Medulla oblongata (tissue), 1 donor: ENCODE data around the gene OR2W1.

Experiments used
- DNase-seq: peaks from one replicate; pipeline ENCODE4 v3.0.0-alpha.2; 2015; ENCODE audit errors: extremely low spot score

The OR2W1 gene

GRCh38 chr6:29045075-29045474, at the start of gene OR2W1:
OR2W1 (minus strand) TSS chr6:29045175; CDS start chr6:29045175, 0 bp downstream.
- no peak for DNase-seq

- no peak for DNase-seq
Measured at GRCh38 chr6:29092957-29093356, 48.0 kb upstream of the OR2W1 start.

GRCh38 chr6:29087213-29087612, 42.2 kb upstream of the OR2W1 start, which contains the start of gene OR2B3:
OR2B3 (minus strand) TSS chr6:29087313; CDS start chr6:29087248, 65 bp downstream.
- DNase-seq: no peak

- DNase-seq: no peak
Measured at GRCh38 chr6:29082457-29082856, 37.5 kb upstream of the OR2W1 start.

GRCh38 chr6:29081312-29081711, 36.3 kb upstream of the OR2W1 start:
- no peak for DNase-seq

GRCh38 chr6:29079203-29079602, 34.2 kb upstream of the OR2W1 start:
- no peak for DNase-seq

- DNase-seq: no peak
Measured at GRCh38 chr6:29071831-29072723, 27.1 kb upstream of the OR2W1 start.

GRCh38 chr6:29051680-29052079, 6.7 kb upstream of the OR2W1 start:
- DNase-seq: no peak

GRCh38 chr6:29035951-29036350, 9.0 kb downstream of the OR2W1 start:
- DNase-seq: no peak

GRCh38 chr6:29028821-29029220, 16.2 kb downstream of the OR2W1 start:
- no peak for DNase-seq

- DNase-seq: no peak
Measured at GRCh38 chr6:29025927-29026585, 18.9 kb downstream of the OR2W1 start.

- DNase-seq: no peak
Measured at GRCh38 chr6:29021434-29021833, 23.5 kb downstream of the OR2W1 start.

GRCh38 chr6:29019629-29020028, 25.3 kb downstream of the OR2W1 start:
- no peak for DNase-seq

- no peak for DNase-seq
Measured at GRCh38 chr6:29017428-29017802, 27.6 kb downstream of the OR2W1 start.

- peak; percentile 89 for DNase-seq
Measured at GRCh38 chr6:29016559-29017427, 28.2 kb downstream of the OR2W1 start.

- no peak for DNase-seq
Measured at GRCh38 chr6:29014729-29015608, 30.0 kb downstream of the OR2W1 start.

- peak; percentile 48 for DNase-seq
Measured at GRCh38 chr6:29011276-29011734, 33.7 kb downstream of the OR2W1 start.

GRCh38 chr6:29009358-29009757, 35.6 kb downstream of the OR2W1 start:
- no peak for DNase-seq

GRCh38 chr6:29008089-29008488, 36.9 kb downstream of the OR2W1 start:
- DNase-seq: no peak

- peak; percentile 83 for DNase-seq
Measured at GRCh38 chr6:29005183-29005885, 39.6 kb downstream of the OR2W1 start, which contains the start of gene ZNF311. ZNF311 (minus strand) TSS chr6:29005315; CDS start chr6:29003954, 1,361 bp downstream.
